GM18499 (cell line): ENCODE results near the gene FAM227A.
"Not testable (repeated sequence)": the region's sequence is repeated elsewhere in the genome, so short reads cannot be mapped to it uniquely, and the experiment has no call there.

Experiments used
- ATAC-seq: cut with Tn5 transposase; IDR thresholded peaks from one replicate; pipeline ENCODE4 v1.9.1; 2021; ENCODE audit warnings: moderate number of reproducible peaks; ENCODE audit not compliant: insufficient read depth, unreplicated experiment

The FAM227A gene

GRCh38 chr22:38613588-38613987 is 42.6 kb downstream of the FAM227A start:
- no peak for ATAC-seq

GRCh38 chr22:38612217-38613006 is 43.8 kb downstream of the FAM227A start:
- no peak for ATAC-seq

GRCh38 chr22:38611559-38611958 is 44.6 kb downstream of the FAM227A start:
- no peak for ATAC-seq

GRCh38 chr22:38610234-38610633 is 46.0 kb downstream of the FAM227A start:
- no peak for ATAC-seq

- no peak for ATAC-seq
Observed at GRCh38 chr22:38608992-38609750, 47.0 kb downstream of the FAM227A start.

GRCh38 chr22:38607680-38608079 is 48.5 kb downstream of the FAM227A start:
- ATAC-seq: no peak

GRCh38 chr22:38602166-38602565 is 54.0 kb downstream of the FAM227A start:
- no peak for ATAC-seq

- ATAC-seq: no peak
Observed at GRCh38 chr22:38601221-38601764, 54.9 kb downstream of the FAM227A start.

GRCh38 chr22:38599466-38599865 is 56.7 kb downstream of the FAM227A start:
- no peak for ATAC-seq

GRCh38 chr22:38582923-38583322 is 73.3 kb downstream of the FAM227A start:
- ATAC-seq: not testable (repeated sequence)

GRCh38 chr22:38578505-38578904 is 77.7 kb downstream of the FAM227A start:
- no peak for ATAC-seq

GRCh38 chr22:38572065-38572464 is 84.1 kb downstream of the FAM227A start:
- ATAC-seq: no peak

- no peak for ATAC-seq
Observed at GRCh38 chr22:38570779-38571364, 85.3 kb downstream of the FAM227A start.

- no peak for ATAC-seq
Observed at GRCh38 chr22:38569972-38570778, 86.0 kb downstream of the FAM227A start, which contains the start of gene DMC1. Gene DMC1, minus strand, starts transcription at chr22:38570183. Its CDS starts 1,927 bp downstream, at chr22:38568256.

GRCh38 chr22:38569181-38569971 is 86.8 kb downstream of the FAM227A start:
- ATAC-seq: no peak

GRCh38 chr22:38567531-38568285 is 88.5 kb downstream of the FAM227A start:
- no peak for ATAC-seq

GRCh38 chr22:38566726-38567504 is 89.3 kb downstream of the FAM227A start:
- ATAC-seq: no peak

GRCh38 chr22:38565441-38565840 is 90.8 kb downstream of the FAM227A start:
- no peak for ATAC-seq
